HG03558 (cell line): ENCODE measurements around the gene CELSR1.

ENCODE experiments used
- ATAC-seq: cut with Tn5 transposase; IDR thresholded peaks from one replicate; pipeline ENCODE4 v1.9.1; 2021; ENCODE audit warnings: moderate number of reproducible peaks; ENCODE audit not compliant: unreplicated experiment; ENCODE audit errors: extremely low read depth

Gene CELSR1

DNA sequence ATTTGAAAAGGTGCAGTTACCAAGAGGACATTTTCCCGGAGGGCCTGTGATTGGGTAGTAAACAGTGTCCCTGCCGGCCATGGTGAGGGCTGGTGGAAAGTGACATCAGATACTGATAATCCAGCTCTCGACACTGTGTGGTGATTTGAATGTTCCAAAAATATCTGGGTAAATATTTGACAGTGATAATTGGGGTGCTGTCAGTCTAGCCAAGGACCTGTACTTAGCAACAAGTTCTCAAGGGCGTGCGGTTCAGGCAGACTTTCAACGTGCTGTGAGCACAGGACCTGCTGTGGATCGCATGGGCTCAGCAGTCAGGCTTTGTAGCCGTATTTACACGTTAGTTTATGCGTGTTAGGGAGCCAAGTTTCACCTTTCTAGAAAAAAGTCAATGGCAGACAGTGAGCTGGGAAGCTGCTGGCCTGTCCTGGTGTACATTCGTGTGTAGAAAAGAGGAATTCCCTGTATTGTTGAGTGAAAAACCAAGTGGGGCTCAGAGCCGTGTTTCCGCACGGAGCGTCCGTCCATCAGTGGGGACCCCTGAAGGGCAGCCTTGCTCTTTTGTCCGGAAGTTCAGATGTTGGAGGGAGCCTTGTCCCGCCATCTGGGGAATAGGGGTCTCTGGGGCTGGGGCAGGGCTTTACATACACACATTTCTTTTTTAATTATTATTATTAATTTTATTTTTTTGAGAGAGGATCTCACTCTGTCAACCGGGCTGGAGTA lies 190.6 kb downstream of the CELSR1 start:
- ATAC-seq: no peak

DNA sequence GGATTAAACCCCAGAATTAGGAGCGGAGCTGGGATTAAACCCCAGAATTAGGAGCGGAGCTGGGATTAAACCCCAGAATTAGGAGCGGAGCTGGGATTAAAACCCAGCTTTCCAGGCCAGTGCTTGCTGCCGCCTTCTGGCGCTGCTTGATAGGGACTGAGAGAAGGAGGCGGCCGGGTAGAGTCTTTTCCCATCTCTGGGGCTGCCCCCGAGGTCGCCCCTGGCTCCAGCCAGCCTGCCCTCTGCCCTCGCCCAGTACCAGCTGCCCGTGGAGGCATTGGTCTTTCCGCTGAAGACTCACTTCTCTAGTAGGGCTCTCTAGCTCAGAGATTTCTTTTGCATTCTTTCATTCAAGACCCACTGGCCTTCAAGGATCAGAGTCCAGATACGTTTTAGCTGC lies 196.7 kb downstream of the CELSR1 start:
- no peak for ATAC-seq

DNA sequence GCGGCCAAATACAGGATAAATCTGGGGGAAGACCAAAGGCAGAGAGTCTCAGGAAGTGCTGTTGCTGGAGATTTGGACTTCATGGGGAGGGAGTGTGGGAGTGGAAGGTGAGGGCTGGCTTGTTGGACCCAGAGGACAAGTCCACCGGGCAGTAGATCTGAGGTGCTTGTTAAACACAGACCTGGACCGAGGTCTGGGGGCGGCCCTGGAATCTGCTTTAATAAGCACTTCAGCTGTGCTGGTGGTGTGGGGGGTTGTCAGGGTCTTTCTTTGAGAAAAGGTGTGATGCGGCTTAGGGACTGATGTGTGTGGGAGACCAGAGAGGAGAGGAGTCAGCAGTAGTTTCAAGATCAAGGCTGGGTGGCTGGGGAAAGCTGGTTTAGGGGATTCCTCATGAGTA lies 197.5 kb downstream of the CELSR1 start:
- no peak for ATAC-seq

DNA sequence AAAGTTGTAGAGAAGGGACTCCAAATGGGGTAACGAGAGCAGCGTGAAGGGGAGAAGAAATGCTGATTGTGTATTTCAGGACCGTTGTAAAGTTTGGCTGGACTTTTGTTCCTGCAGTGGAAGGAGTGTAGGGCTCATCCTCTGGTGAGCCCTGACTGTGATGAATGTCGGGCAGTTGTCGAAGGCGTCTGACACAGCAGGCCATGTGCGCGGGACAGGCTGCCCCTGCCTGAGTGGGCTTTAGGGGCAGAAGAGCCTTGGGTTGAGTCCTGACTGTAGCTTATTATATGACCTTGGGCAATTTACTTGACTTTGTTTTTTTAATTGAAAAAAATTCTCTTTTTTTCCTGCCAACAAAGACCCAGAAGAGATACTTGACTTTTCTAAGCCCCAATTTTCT lies 198.8 kb downstream of the CELSR1 start:
- no peak for ATAC-seq

DNA sequence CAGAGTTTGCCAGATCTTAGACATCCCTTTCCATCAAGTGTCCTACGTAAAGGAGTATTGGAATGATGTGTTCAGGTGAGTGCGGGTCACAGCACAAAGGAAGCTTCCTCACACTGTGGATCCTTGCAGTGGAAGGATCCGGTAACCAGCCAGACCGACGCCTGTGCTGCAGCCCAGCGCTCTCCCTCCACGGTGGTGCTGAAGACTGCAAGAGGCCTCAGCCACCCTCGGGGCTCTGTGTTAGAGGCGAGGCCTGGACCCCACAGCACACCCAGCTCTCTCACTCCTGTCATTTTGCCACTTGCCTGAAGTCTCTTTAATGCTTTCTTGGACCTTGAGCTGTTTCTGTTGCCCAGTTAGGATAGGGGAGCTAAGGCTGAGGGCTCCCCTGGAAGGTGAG lies 199.6 kb downstream of the CELSR1 start:
- ATAC-seq: no peak

- no peak for ATAC-seq
Measured at GRCh38 chr22:46336119-46337078, 201.0 kb downstream of the CELSR1 start.

GRCh38 chr22:46335201-46336118 lies 202.0 kb downstream of the CELSR1 start, which contains the start of gene TRMU:
Gene TRMU (plus strand): TSS chr22:46335714. CDS start chr22:46335765, 51 bp downstream.
- ATAC-seq: peak; percentile 65

DNA sequence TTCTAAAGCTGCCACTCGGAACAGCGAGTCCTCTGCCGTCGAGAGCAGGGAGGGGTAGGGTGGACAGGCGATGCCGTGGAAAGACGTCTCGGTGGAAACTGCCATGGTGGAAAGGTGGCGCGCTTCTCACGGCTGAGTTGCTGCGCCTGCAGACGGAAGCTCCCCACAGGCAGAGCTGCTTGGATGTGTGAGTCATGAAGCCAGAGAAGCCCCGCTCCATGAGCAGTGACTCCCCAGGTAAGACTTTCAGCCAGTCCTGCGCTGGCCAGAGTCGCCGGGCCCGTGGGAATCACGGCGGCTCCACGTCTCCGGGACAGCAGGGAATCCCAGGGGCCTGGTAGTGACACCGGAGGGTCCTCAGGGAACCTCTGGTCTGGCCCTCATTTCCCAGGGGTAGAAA lies 205.9 kb downstream of the CELSR1 start:
- ATAC-seq: no peak

DNA sequence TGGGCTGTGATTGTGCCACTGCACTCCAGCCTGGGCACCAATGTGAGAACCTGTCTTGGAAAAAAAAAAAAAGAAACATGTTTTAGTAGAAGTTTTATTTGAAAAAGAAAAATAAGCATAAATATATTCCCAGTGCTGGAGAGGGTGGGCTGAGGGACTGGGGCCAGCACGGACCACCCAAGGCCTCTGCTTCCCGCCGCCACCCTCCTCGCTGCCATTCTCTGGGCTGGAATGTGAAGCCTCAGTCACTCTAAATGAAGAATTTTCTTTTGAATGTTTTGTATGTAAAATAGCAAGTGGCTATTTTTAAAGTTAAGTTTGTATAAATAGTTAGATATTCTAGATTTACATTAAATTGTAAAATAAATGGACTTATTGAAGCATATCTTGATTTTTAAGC lies 207.0 kb downstream of the CELSR1 start:
- no peak for ATAC-seq

DNA sequence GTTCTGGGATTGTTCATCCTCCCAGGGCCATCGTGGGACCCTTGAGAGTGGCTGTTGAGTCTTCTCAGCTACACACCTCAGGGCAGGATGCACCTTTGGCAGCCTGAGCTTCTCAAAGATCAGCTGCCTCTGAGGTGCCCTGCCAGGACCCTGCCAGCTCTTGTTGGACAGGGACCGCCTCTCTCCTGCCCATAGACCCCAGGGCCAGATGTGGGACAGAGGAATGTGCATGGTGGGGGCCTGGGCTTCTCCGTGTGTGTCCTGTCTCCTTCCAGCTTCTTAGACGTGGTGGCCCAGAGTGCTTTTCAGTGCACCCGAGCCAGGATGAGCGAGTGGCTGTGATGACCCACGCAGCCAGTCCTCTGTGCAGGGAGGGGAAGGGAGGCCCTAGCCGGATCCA lies 207.8 kb downstream of the CELSR1 start:
- ATAC-seq: no peak

DNA sequence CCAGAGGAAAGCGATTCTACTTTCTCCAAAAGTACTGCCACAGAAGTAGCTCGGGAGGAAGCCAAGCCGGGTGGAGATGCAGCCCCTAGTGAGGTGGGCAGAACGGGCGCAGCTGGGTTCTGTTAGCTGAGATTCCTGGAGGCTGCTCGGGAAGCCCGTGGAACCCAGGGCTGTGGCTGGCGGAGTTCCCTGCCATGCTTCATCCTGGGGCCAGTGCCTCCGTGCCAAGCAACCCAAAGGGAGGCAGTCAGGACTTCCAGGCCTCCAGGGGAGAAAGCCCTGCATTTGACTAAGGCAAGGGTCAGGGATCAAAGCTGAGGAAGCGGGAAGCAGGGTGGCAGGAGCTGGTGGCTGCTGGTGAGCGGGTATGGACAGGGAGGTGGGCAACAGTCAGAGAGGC lies 208.6 kb downstream of the CELSR1 start:
- no peak for ATAC-seq

DNA sequence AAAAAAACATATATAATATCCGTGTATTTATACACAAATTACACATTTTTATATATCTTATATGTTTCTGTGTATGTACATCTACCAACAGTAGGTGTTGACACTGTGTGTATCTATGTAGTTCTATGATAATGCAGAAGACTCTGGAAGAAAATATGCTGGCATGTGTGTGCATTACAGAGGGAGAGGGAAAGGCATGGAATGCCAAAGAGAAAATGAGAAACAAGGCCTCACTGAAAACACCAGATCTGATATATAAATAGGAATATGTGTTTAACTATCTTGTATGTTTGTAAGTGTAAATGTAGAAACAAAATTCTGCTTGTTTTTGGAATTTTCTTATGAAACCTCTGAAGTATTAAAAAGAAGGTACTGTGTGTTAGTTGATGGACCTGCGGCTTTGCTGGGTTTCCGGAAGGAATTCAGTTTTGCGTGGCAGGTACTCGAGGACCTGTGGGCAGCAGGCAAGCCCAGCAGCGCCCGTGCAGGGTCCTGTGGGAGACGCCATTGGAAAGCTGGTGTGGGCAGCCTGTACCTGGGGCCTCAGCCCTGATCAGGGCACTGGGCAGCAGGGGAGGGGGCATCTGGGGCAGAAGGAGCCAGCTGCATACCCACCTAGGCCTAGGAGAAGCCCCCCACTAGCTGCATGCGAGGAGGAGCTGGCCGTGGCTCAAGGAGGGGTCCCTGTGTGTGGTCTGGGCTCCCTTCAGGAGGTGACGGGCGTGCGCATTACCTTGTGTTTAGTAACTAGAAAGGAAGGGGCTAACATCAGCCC lies 209.5 kb downstream of the CELSR1 start:
- ATAC-seq: no peak

- no peak for ATAC-seq
Measured at GRCh38 chr22:46326066-46326680, 211.2 kb downstream of the CELSR1 start.

GRCh38 chr22:46323162-46323561 lies 214.3 kb downstream of the CELSR1 start:
- ATAC-seq: no peak

DNA sequence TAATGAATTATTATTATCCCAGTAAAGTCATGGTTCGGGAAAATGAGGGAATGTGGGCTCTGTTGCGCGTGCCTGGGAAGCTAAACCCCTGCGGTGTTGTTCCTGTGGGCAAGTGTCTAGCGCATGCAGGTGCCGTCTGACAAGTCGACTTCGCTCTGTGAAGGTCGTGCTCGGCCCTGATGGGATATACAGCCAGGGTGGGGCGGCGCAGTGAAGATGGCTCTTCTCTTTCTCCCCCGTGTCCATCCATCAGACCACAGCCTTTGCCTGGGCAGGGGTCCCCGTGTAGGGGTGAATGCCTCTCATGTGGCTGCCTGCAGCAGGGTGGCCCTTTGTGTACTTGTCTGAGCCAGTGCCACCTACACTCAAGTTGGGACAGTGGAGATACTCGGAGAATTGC lies 214.7 kb downstream of the CELSR1 start:
- ATAC-seq: no peak

- ATAC-seq: no peak
Measured at GRCh38 chr22:46320716-46321386, 216.6 kb downstream of the CELSR1 start.

- no peak for ATAC-seq
Measured at GRCh38 chr22:46320166-46320710, 217.2 kb downstream of the CELSR1 start.

DNA sequence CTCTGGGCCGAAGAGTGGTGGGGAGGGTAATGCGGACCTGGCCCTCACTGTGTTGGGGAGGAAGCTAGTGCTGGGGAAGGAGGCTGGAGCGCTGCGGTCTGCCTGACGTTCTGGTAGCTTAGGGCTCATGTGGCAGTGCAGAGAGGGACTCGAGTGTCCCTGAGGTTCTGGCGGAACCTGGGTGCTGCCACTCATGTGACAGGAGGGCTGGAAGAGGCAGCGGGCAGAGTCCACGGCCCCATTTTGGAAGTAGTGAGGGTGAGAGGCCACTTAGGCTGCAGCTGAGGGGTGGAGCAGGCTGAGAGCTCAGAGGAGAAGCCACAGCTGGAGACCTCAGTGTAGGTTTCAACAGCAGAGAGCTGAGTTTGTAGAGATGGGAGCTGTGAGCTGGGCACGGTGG lies 218.1 kb downstream of the CELSR1 start:
- ATAC-seq: no peak
